OCI-LY7 (cell line): ENCODE data around the gene SKIL. TPM values are rescaled to one million over a fixed set of nuclear protein-coding genes. Genes with fewer than 3 reads are reported as not detected.

Source experiments
- BruUV-seq: library from RNA; stranded (reverse); fragments of 400-500 nt; replicated peaks from 2 replicates; lab custom pipeline; 2021; lab: Mats Ljungman, UMichigan
- CTCF ChIA-PET: fragments of 300-600 bp; sonication (Branson Sonifier 250); formaldehyde crosslinking; loops from one replicate; lab custom pipeline; 2022; ENCODE audit warnings: antibody characterized with exemption; ENCODE audit not compliant: unreplicated experiment; lab: Charles Lee
- POLR2A ChIA-PET: fragments of 300-600 bp; sonication (Branson Sonifier 250); formaldehyde crosslinking; loops from one replicate; lab custom pipeline; 2022; ENCODE audit warnings: antibody characterized with exemption; lab: Charles Lee
- DNase-seq: peaks from one replicate; pipeline ENCODE4 v3.0.0-alpha.2; 2015; ENCODE audit warnings: low spot score
- H2AFZ ChIP-seq: fragments of 200-600 bp; sonication (generic), shearing (Covaris generic); 2 replicates; pipeline ENCODE4 v1.6.1; 2014; ENCODE audit warnings: mild to moderate bottlenecking, antibody characterized with exemption, low read length, moderate library complexity
- H3K27ac ChIP-seq: fragments of 200-600 bp; sonication (generic); 2 replicates; pipeline ENCODE4 v1.5.1; 2014; ENCODE audit warnings: mixed run types, low read depth, mild to moderate bottlenecking, moderate library complexity, low read length, inconsistent platforms; ENCODE audit not compliant: poor library complexity, severe bottlenecking
- H3K36me3 ChIP-seq: fragments of 200-600 bp; sonication (generic); 2 replicates; pipeline ENCODE4 v1.6.1; 2014; ENCODE audit warnings: mild to moderate bottlenecking, antibody characterized with exemption, low read length, moderate library complexity, mixed read lengths; ENCODE audit not compliant: insufficient read depth
- H3K4me1 ChIP-seq: fragments of 200-600 bp; sonication (generic); 2 replicates; pipeline ENCODE4 v1.5.1; 2014; ENCODE audit warnings: mild to moderate bottlenecking, low read length; ENCODE audit not compliant: insufficient read depth, poor library complexity, severe bottlenecking
- H3K4me2 ChIP-seq: fragments of 200-600 bp; sonication (generic); 2 replicates; pipeline ENCODE4 v1.6.1; 2014; ENCODE audit warnings: mild to moderate bottlenecking, low read length
- H3K4me3 ChIP-seq: fragments of 200-600 bp; sonication (generic); 2 replicates; pipeline ENCODE4 v1.5.1; 2014; ENCODE audit warnings: mild to moderate bottlenecking, low read depth, low read length; ENCODE audit not compliant: poor library complexity, severe bottlenecking
- H3K79me2 ChIP-seq: fragments of 200-600 bp; sonication (generic); 2 replicates; pipeline ENCODE4 v1.6.1; 2016; ENCODE audit warnings: low read depth, mild to moderate bottlenecking, low read length, moderate library complexity, mixed read lengths; ENCODE audit not compliant: insufficient read depth
- H3K9me2 ChIP-seq: fragments of 200-600 bp; sonication (generic); 2 replicates; pipeline ENCODE4 v1.6.1; 2016; ENCODE audit warnings: mild to moderate bottlenecking, low read length, mixed read lengths; ENCODE audit not compliant: insufficient read depth
- H3K9me3 ChIP-seq: fragments of 200-600 bp; sonication (generic); 2 replicates; pipeline ENCODE4 v1.6.1; 2014; ENCODE audit warnings: mild to moderate bottlenecking, mixed run types, low read length, mixed read lengths
- H4K20me1 ChIP-seq: fragments of 200-600 bp; sonication (generic); 2 replicates; pipeline ENCODE4 v1.6.1; 2014; ENCODE audit warnings: mild to moderate bottlenecking, antibody characterized with exemption, low read length, moderate library complexity, mixed read lengths; ENCODE audit not compliant: insufficient read depth
- CTCF ChIP-seq: fragments of 200-600 bp; sonication (generic); conservative IDR thresholded peaks from 2 replicates; pipeline ENCODE4 v1.5.1; 2014; ENCODE audit warnings: mild to moderate bottlenecking, antibody characterized with exemption, low read length, moderate library complexity, mixed read lengths
- EZH2phosphoT487 ChIP-seq: fragments of 200-600 bp; sonication (generic); IDR thresholded peaks from 2 replicates; pipeline ENCODE4 v1.6.1; 2018; ENCODE audit warnings: low read depth, borderline replicate concordance, mild to moderate bottlenecking, mixed run types, antibody characterized with exemption, low read length, moderate library complexity, mixed read lengths
- intact Hi-C: fragments of 100-400 bp; cut with micrococcal nuclease; formaldehyde crosslinking; loops from one replicate; pipeline ENCODE4 v1.10.0; 2022; ENCODE audit not compliant: unreplicated experiment
- total RNA-seq, 2 experiments: library from RNA; depleted of rRNA in 1 of 2; stranded (reverse); fragments of >200 nt in 1 of 2; shearing (Covaris generic) in 1 of 2; gene quantifications; 2 replicates each; pipeline ENCODE4 v1.2.3, GENCODE V29; 2014 to 2022

SKIL gene
- total RNA-seq, 2 experiments from 2014 or later = 60.9 to 86.3 TPM

- Histone ChIP-seq H3K27ac (no peak overlapping the region), H3K79me2 (peaks cover 38% of the 10 kb centered on the region; the same call in 1 of the 2 replicates), H3K9me3 (no peaks in the 10 kb centered on the region), H3K4me1 (no peaks in the 10 kb centered on the region), H3K9me2 (no peaks in the 10 kb centered on the region), H4K20me1 (no peaks in the 10 kb centered on the region; the same call in 1 of the 2 replicates), H2AFZ (no peak overlapping the region), H3K36me3 (peaks cover 60% of the 10 kb centered on the region), H3K4me2 (no peak overlapping the region), H3K4me3 (no peak overlapping the region)
- CTCF ChIA-PET = interaction anchor here (1.5 kb wide), 1 partner anchor 20 kb away, joined by 4 read pairs; no protein-coding TSS in a partner anchor
- intact Hi-C loops = no loop called here
- BruUV-seq = no TSS peak
- POLR2A ChIA-PET = interaction anchor here (0.6 to 1.7 kb wide), 5 partner anchors 9 to 251 kb away, joined by 3 read pairs; no protein-coding TSS in a partner anchor
- DNase-seq = no peak
- TF ChIP-seq CTCF (no peak), EZH2phosphoT487 (no peak)
Measured at GRCh38 chr3:170397685-170398084, 40.2 kb downstream of the SKIL start.

- ChIA-PET CTCF (no interaction called here), POLR2A (interaction anchor here (0.7 kb wide), 1 partner anchor 13 kb away, joined by 5 read pairs; no protein-coding TSS in a partner anchor)
- H3K9me2 ChIP-seq = no peaks in the 10 kb centered on the region
- H3K36me3 ChIP-seq = no peaks in the 10 kb centered on the region
- no peaks in the 10 kb centered on the region for H3K9me3 ChIP-seq
- BruUV-seq = no TSS peak
- no peak overlapping the region for H3K4me2 ChIP-seq
- no peaks in the 10 kb centered on the region for H3K4me1 ChIP-seq
- no peaks in the 10 kb centered on the region for H3K79me2 ChIP-seq
- H3K27ac ChIP-seq = no peak overlapping the region
- no peaks in the 10 kb centered on the region for H4K20me1 ChIP-seq
- no peak for DNase-seq
- H2AFZ ChIP-seq = no peak overlapping the region
- intact Hi-C loops = loop anchor here (10.0 kb wide), 1 partner anchor 220 kb away; the partner anchor contains the start of gene PHC3
- no peak for TF ChIP-seq CTCF
- TF ChIP-seq EZH2phosphoT487 = no peak
- H3K4me3 ChIP-seq = no peak overlapping the region
Measured at GRCh38 chr3:170405101-170405500, 47.6 kb downstream of the SKIL start.

- no TSS peak for BruUV-seq
- no peaks in the 10 kb centered on the region for H3K9me3 ChIP-seq
- peak; percentile 53 for DNase-seq
- H4K20me1 ChIP-seq = no peaks in the 10 kb centered on the region
- no peak overlapping the region for H3K4me3 ChIP-seq
- no peak overlapping the region for H2AFZ ChIP-seq
- no peaks in the 10 kb centered on the region for H3K79me2 ChIP-seq
- H3K36me3 ChIP-seq = no peaks in the 10 kb centered on the region
- no peak overlapping the region for H3K27ac ChIP-seq
- H3K4me1 ChIP-seq = no peaks in the 10 kb centered on the region
- H3K9me2 ChIP-seq = no peaks in the 10 kb centered on the region
- TF ChIP-seq EZH2phosphoT487 = no peak
- TF ChIP-seq CTCF = peak; percentile 91
- CTCF ChIA-PET = interaction anchor here (1.1 to 1.3 kb wide), 2 partner anchors 16 to 102 kb away, joined by 3 to 4 read pairs; no protein-coding TSS in a partner anchor
- intact Hi-C loops = loop anchor here (1.0 to 5.0 kb wide), 3 partner anchors 100 to 648 kb away; no protein-coding TSS in a partner anchor
- POLR2A ChIA-PET = interaction anchor here (0.5 to 1.2 kb wide), 2 partner anchors 101 to 111 kb away, joined by 3 to 4 read pairs; no protein-coding TSS in a partner anchor
- H3K4me2 ChIP-seq = no peak overlapping the region
Measured at GRCh38 chr3:170410428-170411029, 53.0 kb downstream of the SKIL start.
